ENCODE measurements around the gene PANK3. TPM values are rescaled to one million over a fixed set of nuclear protein-coding genes. Genes with fewer than 3 reads are reported as not detected.

Gene PANK3
- total RNA-seq, 1 donor from 2014 or later: 91.8 TPM

DNA sequence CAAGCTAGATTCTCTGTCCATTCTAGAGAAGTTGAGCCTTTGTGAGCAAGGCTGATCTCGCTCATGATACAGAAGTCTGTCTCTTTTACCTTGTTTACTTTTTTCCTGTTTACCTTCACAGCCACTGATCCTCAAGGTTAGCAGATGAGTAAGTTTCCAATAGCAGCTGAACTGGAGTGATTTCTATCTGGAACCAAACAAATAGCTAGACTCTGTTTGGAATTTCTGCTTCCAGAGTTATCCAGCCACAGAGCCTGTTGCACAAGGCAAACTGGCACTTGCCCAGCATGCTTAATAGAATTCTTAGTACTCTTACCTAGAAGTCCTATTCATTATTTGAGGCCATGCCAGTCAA is 12.8 kb upstream of the PANK3 start:
- no peak overlapping the region for H3K27ac Mint-ChIP-seq
- peaks cover 5% of the 10 kb centered on the region for H3K4me1 Mint-ChIP-seq (ENCODE audit: unreplicated experiment)
- peaks cover 15% of the 10 kb centered on the region for H3K27me3 Mint-ChIP-seq
- H3K4me3 Mint-ChIP-seq: no peak overlapping the region
- H3K36me3 Mint-ChIP-seq: no peaks in the 10 kb centered on the region
- TF ChIP-seq, protein P1, sequence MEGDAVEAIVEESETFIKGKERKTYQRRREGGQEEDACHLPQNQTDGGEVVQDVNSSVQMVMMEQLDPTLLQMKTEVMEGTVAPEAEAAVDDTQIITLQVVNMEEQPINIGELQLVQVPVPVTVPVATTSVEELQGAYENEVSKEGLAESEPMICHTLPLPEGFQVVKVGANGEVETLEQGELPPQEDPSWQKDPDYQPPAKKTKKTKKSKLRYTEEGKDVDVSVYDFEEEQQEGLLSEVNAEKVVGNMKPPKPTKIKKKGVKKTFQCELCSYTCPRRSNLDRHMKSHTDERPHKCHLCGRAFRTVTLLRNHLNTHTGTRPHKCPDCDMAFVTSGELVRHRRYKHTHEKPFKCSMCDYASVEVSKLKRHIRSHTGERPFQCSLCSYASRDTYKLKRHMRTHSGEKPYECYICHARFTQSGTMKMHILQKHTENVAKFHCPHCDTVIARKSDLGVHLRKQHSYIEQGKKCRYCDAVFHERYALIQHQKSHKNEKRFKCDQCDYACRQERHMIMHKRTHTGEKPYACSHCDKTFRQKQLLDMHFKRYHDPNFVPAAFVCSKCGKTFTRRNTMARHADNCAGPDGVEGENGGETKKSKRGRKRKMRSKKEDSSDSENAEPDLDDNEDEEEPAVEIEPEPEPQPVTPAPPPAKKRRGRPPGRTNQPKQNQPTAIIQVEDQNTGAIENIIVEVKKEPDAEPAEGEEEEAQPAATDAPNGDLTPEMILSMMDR (conservative IDR thresholded peaks at IDR 0.05): no peak
- no peak for DNase-seq (ENCODE audit: extremely low spot score, unreplicated experiment)
- H3K9me3 Mint-ChIP-seq: no peaks in the 10 kb centered on the region

- no peak overlapping the region for H3K27ac Mint-ChIP-seq
- no peaks in the 10 kb centered on the region for H3K9me3 Mint-ChIP-seq
- H3K36me3 Mint-ChIP-seq: no peaks in the 10 kb centered on the region
- H3K4me3 Mint-ChIP-seq: no peak overlapping the region
- TF ChIP-seq, protein P1 (conservative IDR thresholded peaks at IDR 0.05): no peak
- H3K27me3 Mint-ChIP-seq: peaks cover 18% of the 10 kb centered on the region
- H3K4me1 Mint-ChIP-seq (ENCODE audit: unreplicated experiment): peaks cover 5% of the 10 kb centered on the region
- DNase-seq (ENCODE audit: extremely low spot score, unreplicated experiment): no peak
Measured at GRCh38 chr5:168591302-168592013, 12.3 kb upstream of the PANK3 start.

- Mint-ChIP-seq H3K4me3 (no peak overlapping the region), H3K9me3 (no peaks in the 10 kb centered on the region), H3K27me3 (peaks cover 12% of the 10 kb centered on the region), H3K27ac (no peak overlapping the region), H3K4me1 (ENCODE audit: unreplicated experiment) (peaks cover 5% of the 10 kb centered on the region), H3K36me3 (no peaks in the 10 kb centered on the region)
- DNase-seq (ENCODE audit: extremely low spot score, unreplicated experiment): no peak
- TF ChIP-seq, protein P1 (conservative IDR thresholded peaks at IDR 0.05): no peak
Measured at GRCh38 chr5:168590666-168591065, 11.5 kb upstream of the PANK3 start.

GRCh38 chr5:168587987-168588386 is 8.8 kb upstream of the PANK3 start:
- Mint-ChIP-seq H3K4me1 (ENCODE audit: unreplicated experiment) (peaks cover 5% of the 10 kb centered on the region), H3K36me3 (no peaks in the 10 kb centered on the region)

GRCh38 chr5:168585119-168585856 is 6.1 kb upstream of the PANK3 start:
- H3K27me3 Mint-ChIP-seq: peaks cover 7% of the 10 kb centered on the region
- H3K4me3 Mint-ChIP-seq: no peak overlapping the region
- TF ChIP-seq, protein P1 (conservative IDR thresholded peaks at IDR 0.05): no peak
- no peak overlapping the region for H3K27ac Mint-ChIP-seq
- peaks cover 5% of the 10 kb centered on the region for H3K4me1 Mint-ChIP-seq (ENCODE audit: unreplicated experiment)
- DNase-seq (ENCODE audit: extremely low spot score, unreplicated experiment): no peak
- no peaks in the 10 kb centered on the region for H3K36me3 Mint-ChIP-seq
- no peaks in the 10 kb centered on the region for H3K9me3 Mint-ChIP-seq

More at GRCh38 chr5:168587987-168588386, 8.8 kb upstream of the PANK3 start:
- DNase-seq (ENCODE audit: extremely low spot score, unreplicated experiment): no peak
- H3K27ac Mint-ChIP-seq: no peak overlapping the region
- no peak overlapping the region for H3K4me3 Mint-ChIP-seq
- no peaks in the 10 kb centered on the region for H3K9me3 Mint-ChIP-seq
- TF ChIP-seq, protein P1 (conservative IDR thresholded peaks at IDR 0.05): no peak
- H3K27me3 Mint-ChIP-seq: peaks cover 7% of the 10 kb centered on the region

All from type B pancreatic cell (in vitro differentiated cells).